ENCODE data around the gene UBE2G2. TPM values are rescaled to one million over a fixed set of nuclear protein-coding genes. Genes with fewer than 3 reads are reported as not detected.

The UBE2G2 gene
- total RNA-seq, 1 experiment from 2014 or later = 117 TPM

GRCh38 chr21:44812640-44813039 is 11.0 kb upstream of the UBE2G2 start (continued):
- TF ChIP-seq ZNF121 (CRISPR knock-in tag; IDR thresholded peaks at IDR 0.05) = no peak

- ChIA-PET CTCF (interaction anchor here (2.1 kb wide), 1 partner anchor 10 kb away, joined by 5 read pairs; no protein-coding TSS in a partner anchor), POLR2A (no interaction called here)
- Mint-ChIP-seq H3K4me1 (peaks cover 4% of the 10 kb centered on the region), H3K4me3 (no peak overlapping the region), H3K36me3 (peaks cover 30% of the 10 kb centered on the region), H3K9me3 (no peaks in the 10 kb centered on the region), H3K27me3 (ENCODE audit: low read depth) (no peaks in the 10 kb centered on the region), H3K27ac (no peak overlapping the region)
- no peak for DNase-seq (ENCODE audit: low spot score)
- ATAC-seq = no peak
- TF ChIP-seq OVOL2 (CRISPR knock-in tag; IDR thresholded peaks at IDR 0.05; ENCODE audit: borderline replicate concordance) = no peak
- TF ChIP-seq FOXP1 (CRISPR knock-in tag; IDR thresholded peaks at IDR 0.05; ENCODE audit: borderline replicate concordance) = no peak
- TF ChIP-seq MLX (CRISPR knock-in tag; IDR thresholded peaks at IDR 0.05) = no peak
- TF ChIP-seq ZNF532 (CRISPR knock-in tag; IDR thresholded peaks at IDR 0.05; ENCODE audit: borderline replicate concordance) = no peak
- no peak for TF ChIP-seq NFATC4 (CRISPR knock-in tag; IDR thresholded peaks at IDR 0.05)
- no peak for TF ChIP-seq E2F1 (CRISPR knock-in tag; IDR thresholded peaks at IDR 0.05)
- TF ChIP-seq TCF7 (CRISPR knock-in tag; IDR thresholded peaks at IDR 0.05; ENCODE audit: low read depth) = no peak
- TF ChIP-seq ETV6 (CRISPR knock-in tag; IDR thresholded peaks at IDR 0.05) = no peak
- no peak for TF ChIP-seq ZNF671 (CRISPR knock-in tag; IDR thresholded peaks at IDR 0.05)
- TF ChIP-seq ERG (CRISPR knock-in tag; IDR thresholded peaks at IDR 0.05) = no peak
- no peak for TF ChIP-seq IRF2 (CRISPR knock-in tag; IDR thresholded peaks at IDR 0.05; ENCODE audit: borderline replicate concordance, low read depth)
Measured at GRCh38 chr21:44810779-44811178, 9.2 kb upstream of the UBE2G2 start.

- Mint-ChIP-seq H3K4me3 (no peak overlapping the region), H3K36me3 (peaks cover 44% of the 10 kb centered on the region), H3K9me3 (no peaks in the 10 kb centered on the region), H3K4me1 (peaks cover 13% of the 10 kb centered on the region), H3K27me3 (ENCODE audit: low read depth) (no peaks in the 10 kb centered on the region), H3K27ac (no peak overlapping the region)
- DNase-seq (ENCODE audit: low spot score) (no peak), ATAC-seq (no peak)
- ChIA-PET POLR2A (no interaction called here), CTCF (no interaction called here)
- TF ChIP-seq USF1 (CRISPR knock-in tag; IDR thresholded peaks at IDR 0.05) = no peak
- TF ChIP-seq TCF7 (CRISPR knock-in tag; IDR thresholded peaks at IDR 0.05; ENCODE audit: low read depth) = no peak
- no peak for TF ChIP-seq SMAD3 (CRISPR knock-in tag; IDR thresholded peaks at IDR 0.05; ENCODE audit: borderline replicate concordance)
- TF ChIP-seq KAT7 (CRISPR knock-in tag; IDR thresholded peaks at IDR 0.05; ENCODE audit: borderline replicate concordance) = no peak
- no peak for TF ChIP-seq GTF2I (CRISPR knock-in tag; conservative IDR thresholded peaks at IDR 0.05)
- TF ChIP-seq ETV6 (CRISPR knock-in tag; IDR thresholded peaks at IDR 0.05) = no peak
- TF ChIP-seq SP1 (CRISPR knock-in tag; conservative IDR thresholded peaks at IDR 0.05) = no peak
- TF ChIP-seq ZMAT4 (CRISPR knock-in tag; IDR thresholded peaks at IDR 0.05) = no peak
- no peak for TF ChIP-seq ATF1 (CRISPR knock-in tag; IDR thresholded peaks at IDR 0.05)
- no peak for TF ChIP-seq ZSCAN18 (CRISPR knock-in tag; IDR thresholded peaks at IDR 0.05)
- TF ChIP-seq RELA (CRISPR knock-in tag; IDR thresholded peaks at IDR 0.05; ENCODE audit: borderline replicate concordance) = no peak
- TF ChIP-seq ZNF396 (CRISPR knock-in tag; IDR thresholded peaks at IDR 0.05; ENCODE audit: borderline replicate concordance) = no peak
- no peak for TF ChIP-seq NR1H2 (CRISPR knock-in tag; IDR thresholded peaks at IDR 0.05)
- TF ChIP-seq MXD4 (CRISPR knock-in tag; IDR thresholded peaks at IDR 0.05; ENCODE audit: borderline replicate concordance) = no peak
Measured at GRCh38 chr21:44805859-44806258, 4.2 kb upstream of the UBE2G2 start.
